Lung microvascular endothelial cell (primary cell): ENCODE results near the gene NIP7. TPM values are rescaled to one million over a fixed set of nuclear protein-coding genes. Genes with fewer than 3 reads are reported as not detected.
"Not testable (repeated sequence)": the region's sequence is repeated elsewhere in the genome, so short reads cannot be mapped to it uniquely, and the experiment has no call there.

ENCODE experiments used
- DNase-seq, 2 donors: peaks; one replicate each; pipeline versions ENCODE4 v3.0.0 to v3.0.0-alpha.2; 2010; ENCODE audit warnings: low read depth in 2 of 2
- total RNA-seq: library from RNA; depleted of rRNA; stranded (reverse); fragments of >200 nt; gene quantifications from 2 replicates; pipeline ENCODE4 v1.2.1, GENCODE V29; 2014

NIP7 gene
- 19.4 and 26.8 TPM in 2 replicates for total RNA-seq

- DNase-seq, result peak; percentile 98 to 99
Measured at GRCh38 chr16:69339289-69340094, at the start of gene NIP7, which contains the start of gene COG8. NIP7 (plus strand) TSS chr16:69339772; CDS start chr16:69339830, 58 bp downstream. COG8 (minus strand) TSS chr16:69339564; CDS start chr16:69339552, 12 bp downstream.

GRCh38 chr16:69291657-69292056, 47.9 kb upstream of the NIP7 start:
- not testable (repeated sequence) for DNase-seq

GRCh38 chr16:69293401-69293800, 46.2 kb upstream of the NIP7 start:
- no peak for DNase-seq

- no peak for DNase-seq
Measured at GRCh38 chr16:69294051-69294450, 45.5 kb upstream of the NIP7 start.

- DNase-seq, result not testable (repeated sequence)
Measured at GRCh38 chr16:69296771-69297170, 42.8 kb upstream of the NIP7 start.

- DNase-seq, result no peak
Measured at GRCh38 chr16:69298261-69298660, 41.3 kb upstream of the NIP7 start.

GRCh38 chr16:69301187-69301586, 38.4 kb upstream of the NIP7 start:
- DNase-seq, result peak in 1 of 2 donors; percentile 24

- peak in 1 of 2 donors; percentile 41 for DNase-seq
Measured at GRCh38 chr16:69301861-69302260, 37.7 kb upstream of the NIP7 start.

- DNase-seq, result no peak
Measured at GRCh38 chr16:69302301-69302700, 37.3 kb upstream of the NIP7 start.

- no peak for DNase-seq
Measured at GRCh38 chr16:69306031-69306430, 33.5 kb upstream of the NIP7 start.

- no peak for DNase-seq
Measured at GRCh38 chr16:69307091-69307490, 32.5 kb upstream of the NIP7 start.

- no peak for DNase-seq
Measured at GRCh38 chr16:69307856-69308255, 31.7 kb upstream of the NIP7 start.

- DNase-seq, result no peak
Measured at GRCh38 chr16:69309316-69309715, 30.3 kb upstream of the NIP7 start.

- DNase-seq, result peak; percentile 97 to 98
Measured at GRCh38 chr16:69310653-69311532, 28.7 kb upstream of the NIP7 start, which contains the start of gene VPS4A. VPS4A (plus strand) TSS chr16:69311350; CDS start chr16:69311512, 162 bp downstream.

GRCh38 chr16:69311533-69312387, 27.8 kb upstream of the NIP7 start:
- peak; percentile 25 to 35 for DNase-seq

GRCh38 chr16:69313469-69313868, 26.1 kb upstream of the NIP7 start:
- no peak for DNase-seq

GRCh38 chr16:69314534-69314933, 25.0 kb upstream of the NIP7 start:
- DNase-seq, result no peak

GRCh38 chr16:69315486-69316311, 23.9 kb upstream of the NIP7 start:
- DNase-seq, result no peak

- no peak for DNase-seq
Measured at GRCh38 chr16:69316595-69317034, 23.0 kb upstream of the NIP7 start.
